GM06990 (cell line): ENCODE measurements around the gene ATP1A4.

ENCODE experiments used
- DNase-seq: peaks from one replicate; pipeline ENCODE4 v3.0.0-alpha.2; 2011; ENCODE audit not compliant: insufficient read length; ENCODE audit errors: extremely low read depth
- H3K27me3 ChIP-seq: replicated peaks from 2 replicates; pipeline ENCODE4 v1.6.0; 2011; ENCODE audit warnings: low read length; ENCODE audit not compliant: control insufficient read depth, insufficient read depth
- H3K36me3 ChIP-seq: 2 replicates; pipeline ENCODE4 v1.5.1; 2011; ENCODE audit warnings: low read length; ENCODE audit not compliant: control insufficient read depth, insufficient read depth
- H3K4me3 ChIP-seq: replicated peaks from 2 replicates; pipeline ENCODE4 v1.5.1; 2011; ENCODE audit warnings: low read depth, mild to moderate bottlenecking, control low read depth, low read length
- TF ChIP-seq, protein P1 (sequence below): IDR thresholded peaks from 2 replicates; pipeline ENCODE4 v1.5.1; 2011; ENCODE audit warnings: low read length, control low read depth, mild to moderate bottlenecking, inconsistent platforms; ENCODE audit not compliant: insufficient read depth, poor library complexity, severe bottlenecking

Gene ATP1A4

DNA sequence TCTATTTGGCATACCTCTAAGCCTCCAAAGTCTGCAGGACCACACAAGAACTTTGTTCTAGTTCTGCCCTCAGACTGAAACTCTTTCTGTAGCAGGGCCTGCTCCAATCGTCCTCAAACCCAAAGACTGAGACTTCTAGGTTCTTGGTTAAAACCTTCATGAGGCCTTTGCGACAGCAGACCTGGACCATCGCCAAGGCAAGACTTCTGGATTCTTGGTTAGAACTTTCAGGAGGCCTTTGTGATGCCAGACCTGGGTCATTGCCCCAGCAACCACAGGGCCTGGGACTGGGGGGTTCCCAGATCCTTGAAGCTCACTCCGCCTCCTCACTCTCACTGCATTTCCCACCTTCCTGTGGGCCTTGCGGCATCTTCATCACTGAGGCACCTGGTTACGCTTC lies at the start of gene ATP1A4:
TSS of gene ATP1A4 (plus strand) at position 301 of the 400 bp plus-strand sequence. CDS start 438 bp downstream, outside the sequence.
- no peak for DNase-seq
- no peak within 1 kb of the TSS for H3K4me3 ChIP-seq
- no peaks in the 10 kb centered on the region for H3K27me3 ChIP-seq
- H3K36me3 ChIP-seq = no peaks in the 10 kb centered on the region
- TF ChIP-seq, protein P1, sequence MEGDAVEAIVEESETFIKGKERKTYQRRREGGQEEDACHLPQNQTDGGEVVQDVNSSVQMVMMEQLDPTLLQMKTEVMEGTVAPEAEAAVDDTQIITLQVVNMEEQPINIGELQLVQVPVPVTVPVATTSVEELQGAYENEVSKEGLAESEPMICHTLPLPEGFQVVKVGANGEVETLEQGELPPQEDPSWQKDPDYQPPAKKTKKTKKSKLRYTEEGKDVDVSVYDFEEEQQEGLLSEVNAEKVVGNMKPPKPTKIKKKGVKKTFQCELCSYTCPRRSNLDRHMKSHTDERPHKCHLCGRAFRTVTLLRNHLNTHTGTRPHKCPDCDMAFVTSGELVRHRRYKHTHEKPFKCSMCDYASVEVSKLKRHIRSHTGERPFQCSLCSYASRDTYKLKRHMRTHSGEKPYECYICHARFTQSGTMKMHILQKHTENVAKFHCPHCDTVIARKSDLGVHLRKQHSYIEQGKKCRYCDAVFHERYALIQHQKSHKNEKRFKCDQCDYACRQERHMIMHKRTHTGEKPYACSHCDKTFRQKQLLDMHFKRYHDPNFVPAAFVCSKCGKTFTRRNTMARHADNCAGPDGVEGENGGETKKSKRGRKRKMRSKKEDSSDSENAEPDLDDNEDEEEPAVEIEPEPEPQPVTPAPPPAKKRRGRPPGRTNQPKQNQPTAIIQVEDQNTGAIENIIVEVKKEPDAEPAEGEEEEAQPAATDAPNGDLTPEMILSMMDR = no peak

DNA sequence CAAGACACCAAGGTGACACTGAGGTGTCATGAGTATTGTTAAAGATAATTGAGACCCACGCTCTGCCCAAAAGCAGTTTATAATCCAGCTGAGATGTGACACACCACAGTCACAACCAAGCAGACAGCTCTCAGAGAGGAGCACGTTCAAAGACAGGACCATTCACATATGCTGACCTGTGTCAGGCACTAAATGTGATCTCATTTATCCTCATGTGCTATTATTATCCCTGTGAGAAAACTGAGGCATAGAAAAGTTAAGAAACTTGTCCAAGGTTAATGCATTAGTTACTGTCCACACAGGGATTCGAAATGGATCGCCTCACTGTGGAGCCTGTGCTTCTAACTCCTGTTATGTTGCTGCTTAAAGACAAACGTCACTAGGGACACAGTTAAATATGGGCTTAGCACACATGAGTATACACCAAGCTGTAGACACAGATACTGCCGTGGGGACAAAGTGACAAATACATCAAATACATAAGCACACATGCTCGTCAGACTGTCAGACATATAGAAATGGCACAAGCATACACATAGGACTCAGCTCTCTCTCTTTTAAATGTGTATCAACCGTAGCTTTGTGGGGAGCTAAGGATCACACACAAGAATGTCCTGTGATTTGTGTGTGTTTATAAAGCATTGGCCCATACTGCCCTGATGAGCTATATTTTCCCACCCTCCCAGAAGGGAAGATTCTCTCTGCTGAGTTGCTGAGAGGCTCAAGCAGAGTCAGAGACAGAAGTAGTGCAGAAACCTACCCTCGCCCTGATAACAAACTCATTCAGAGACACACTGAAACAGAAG lies 49.5 kb upstream of the ATP1A4 start:
- H3K36me3 ChIP-seq = no peaks in the 10 kb centered on the region
- no peak for DNase-seq
- no peak overlapping the region for H3K4me3 ChIP-seq
- TF ChIP-seq, protein P1 = no peak
- peaks cover 1% of the 10 kb centered on the region; the same call in 1 of the 2 replicates for H3K27me3 ChIP-seq

DNA sequence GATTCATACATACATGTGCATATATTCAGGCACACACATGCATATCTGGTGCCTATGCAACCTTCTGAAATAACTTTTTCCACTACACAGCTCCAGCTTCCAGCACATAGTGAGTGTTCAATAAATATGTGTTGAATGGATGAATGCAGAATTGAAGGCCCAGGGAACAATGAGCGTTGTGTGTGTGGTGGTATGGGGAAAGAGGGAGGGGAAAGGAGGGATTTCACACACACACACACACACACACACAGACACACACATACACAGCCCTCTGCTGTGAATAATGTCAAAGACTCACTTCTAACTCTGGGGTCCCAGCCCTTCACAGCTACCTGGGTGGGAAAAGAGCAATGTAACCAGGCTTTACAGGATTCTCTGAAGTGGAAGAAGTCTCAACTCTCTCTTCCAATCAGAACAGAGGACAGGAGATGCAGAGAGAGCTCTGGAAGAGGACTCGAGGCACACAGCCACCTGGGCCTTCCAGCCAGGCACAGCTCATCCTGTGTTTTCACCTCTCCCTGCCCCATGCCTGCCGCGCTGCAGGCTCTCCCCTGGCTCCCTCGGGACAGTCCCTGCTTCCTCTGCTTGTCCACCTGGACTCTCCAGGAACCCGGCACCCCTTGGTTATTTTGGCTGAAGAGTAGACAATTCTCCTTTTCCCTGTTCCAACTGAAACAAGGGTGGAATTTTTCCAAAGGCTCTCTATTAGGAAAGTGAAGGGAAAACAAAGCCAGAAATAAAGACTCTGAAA lies 47.6 kb upstream of the ATP1A4 start:
- Histone ChIP-seq H3K27me3 (peaks cover 1% of the 10 kb centered on the region; the same call in 1 of the 2 replicates), H3K4me3 (no peak overlapping the region), H3K36me3 (no peaks in the 10 kb centered on the region)
- TF ChIP-seq, protein P1 = no peak
- no peak for DNase-seq

DNA sequence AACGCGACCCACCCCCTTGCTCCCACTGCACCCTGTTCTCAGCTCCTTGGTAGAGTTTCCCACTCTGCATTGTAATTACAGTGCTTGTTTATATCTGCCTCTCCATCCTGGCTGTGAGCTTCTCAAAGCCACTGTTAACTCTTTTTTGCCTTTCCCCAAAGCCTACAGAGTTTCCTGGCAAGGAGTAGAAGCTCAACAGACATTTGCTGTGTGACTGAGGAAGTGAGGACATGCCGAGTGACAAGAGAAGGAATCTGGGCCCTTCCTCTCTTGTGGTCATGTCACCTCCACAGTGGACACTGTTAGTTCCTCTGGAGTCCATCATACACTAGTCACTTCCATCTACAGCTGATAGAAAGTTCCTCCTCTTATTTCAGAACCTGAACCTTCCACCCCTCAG lies 46.9 kb upstream of the ATP1A4 start:
- TF ChIP-seq, protein P1 = no peak
- no peak for DNase-seq
- H3K27me3 ChIP-seq = peaks cover 1% of the 10 kb centered on the region; the same call in 1 of the 2 replicates
- H3K36me3 ChIP-seq = no peaks in the 10 kb centered on the region
- no peak overlapping the region for H3K4me3 ChIP-seq

DNA sequence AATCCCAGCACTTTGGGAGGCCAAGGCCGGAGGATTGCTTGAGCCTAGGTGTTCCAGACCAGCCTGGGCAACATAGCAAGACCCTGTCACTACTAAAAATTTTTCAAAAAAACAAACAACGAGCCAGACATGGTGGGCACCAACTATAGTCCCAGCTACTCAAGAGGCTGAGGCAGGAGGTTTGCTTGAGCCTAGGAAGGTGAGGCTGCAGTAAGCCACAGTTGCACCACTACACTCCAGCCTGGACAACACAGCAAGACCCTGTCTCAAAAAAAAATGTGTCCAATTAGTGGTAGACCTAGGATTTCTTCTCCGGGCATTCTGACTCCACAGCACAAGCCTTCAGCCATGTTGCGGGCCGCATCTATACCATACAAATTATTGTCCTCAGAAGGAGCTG lies 46.2 kb upstream of the ATP1A4 start:
- no peak overlapping the region for H3K4me3 ChIP-seq
- no peak for DNase-seq
- no peaks in the 10 kb centered on the region for H3K36me3 ChIP-seq
- H3K27me3 ChIP-seq = peaks cover 1% of the 10 kb centered on the region; the same call in 1 of the 2 replicates
- TF ChIP-seq, protein P1 = no peak
